A549 (cell line): Measurements from ENCODE around the gene INPP4B. TPM values are rescaled to one million over a fixed set of nuclear protein-coding genes. Genes with fewer than 3 reads are reported as not detected.

Source experiments
- ATAC-seq, 2 experiments: fragments of 200-7000 bp in 1 of 2; fragments of >200 bp in 1 of 2; cut with Nextera tagmentation in 1 of 2; cut with Tn5 transposase in 1 of 2; 3 replicates each; pipeline versions ENCODE4 v1.8.0 to v1.9.1; 2018 to 2020; ENCODE audit warnings: mild to moderate bottlenecking in 1 of 2, moderate library complexity in 1 of 2
- CTCF ChIA-PET: fragments of 300-600 bp; sonication (Branson Sonifier 250); formaldehyde crosslinking; extraction: SDS; loops from one replicate; lab custom pipeline; 2021; ENCODE audit warnings: antibody characterized with exemption, inconsistent platforms; lab: Yijun Ruan, JAX
- POLR2A ChIA-PET: fragments of 350-600 bp; formaldehyde crosslinking; extraction: SDS; loops from one replicate; lab custom pipeline; 2021; ENCODE audit warnings: antibody characterized with exemption, inconsistent platforms; lab: Yijun Ruan, JAX
- DNase-seq, 2 experiments: peaks; one replicate each; pipeline versions ENCODE4 v3.0.0 to v3.0.0-alpha.2; 2011 to 2016; ENCODE audit warnings: low read depth in 1 of 2, low spot score in 1 of 2
- FAIRE-seq: peaks from 2 replicates; lab custom pipeline; 2011; peaks lifted over from hg19 to GRCh38; lab: Jason Lieb, UNC
- H3K27ac ChIP-seq, 2 experiments: fragments of >200 bp; sonication (Bioruptor Twin); formaldehyde crosslinking; 3 replicates each; pipeline ENCODE4 v1.5.1; 2016 to 2017
- H3K4me1 ChIP-seq: fragments of >200 bp; sonication (Bioruptor Twin); formaldehyde crosslinking; 3 replicates; pipeline ENCODE4 v1.6.1; 2016
- H3K4me2 ChIP-seq: fragments of >200 bp; sonication (Bioruptor Twin); formaldehyde crosslinking; 3 replicates; pipeline ENCODE4 v1.6.1; 2016
- H3K4me3 ChIP-seq: fragments of >200 bp; sonication (Bioruptor Twin); formaldehyde crosslinking; 3 replicates; pipeline ENCODE4 v1.5.1; 2016
- H3K9me3 ChIP-seq: fragments of >200 bp; sonication (Bioruptor Twin); formaldehyde crosslinking; 3 replicates; pipeline ENCODE4 v1.6.1; 2016
- CBX8 ChIP-seq: fragments of 200-600 bp; sonication (generic); IDR thresholded peaks from 2 replicates; pipeline ENCODE4 v1.6.1; 2016
- EHF ChIP-seq: fragments of 250-450 bp; sonication (Bioruptor Pico); IDR thresholded peaks from 2 replicates; pipeline ENCODE4 v1.5.0; 2020; ENCODE audit warnings: mild to moderate bottlenecking
- EHMT2 ChIP-seq: fragments of 200-600 bp; sonication (generic); IDR thresholded peaks from 2 replicates; pipeline ENCODE4 v1.6.1; 2016; ENCODE audit warnings: antibody characterized with exemption, low read depth, mild to moderate bottlenecking, moderate library complexity
- FOSB ChIP-seq: fragments of 250-450 bp; sonication (Bioruptor Pico); IDR thresholded peaks from 2 replicates; pipeline ENCODE4 v1.5.0; 2020; ENCODE audit warnings: mild to moderate bottlenecking, moderate library complexity
- FOXS1 ChIP-seq: fragments of 250-450 bp; sonication (Bioruptor Pico); IDR thresholded peaks from 2 replicates; pipeline ENCODE4 v1.5.0; 2020; ENCODE audit warnings: mild to moderate bottlenecking, moderate library complexity
- GATA3 ChIP-seq: IDR thresholded peaks from 2 replicates; pipeline ENCODE4 v1.6.1; 2012; ENCODE audit warnings: borderline replicate concordance
- HEYL ChIP-seq: fragments of 250-450 bp; sonication (Bioruptor Pico); IDR thresholded peaks from 2 replicates; pipeline ENCODE4 v1.8.0; 2021; ENCODE audit warnings: mild to moderate bottlenecking, moderate library complexity
- HOXB5 ChIP-seq: fragments of 250-450 bp; sonication (Bioruptor Pico); IDR thresholded peaks from 2 replicates; pipeline ENCODE4 v1.5.0; 2020; ENCODE audit warnings: mild to moderate bottlenecking, moderate library complexity
- JUN ChIP-seq, 2 experiments: fragments of >200 bp; sonication (Bioruptor Twin); formaldehyde crosslinking; IDR thresholded peaks; 2 replicates in 1 of 2; 3 replicates in 1 of 2; pipeline ENCODE4 v1.6.1; 2016 to 2017
- JUNB ChIP-seq: fragments of >200 bp; sonication (Bioruptor Twin); formaldehyde crosslinking; IDR thresholded peaks from 2 replicates; pipeline ENCODE4 v1.6.1; 2016
- MAFK ChIP-seq: fragments of 450-650 bp; IDR thresholded peaks from 2 replicates; pipeline ENCODE4 v1.6.1; 2014; ENCODE audit not compliant: partially characterized antibody
- PHF8 ChIP-seq: fragments of 200-600 bp; sonication (generic); IDR thresholded peaks from 2 replicates; pipeline ENCODE4 v1.6.1; 2016; ENCODE audit warnings: low read depth, mild to moderate bottlenecking, antibody characterized with exemption, moderate library complexity, borderline replicate concordance
- POLR2A ChIP-seq: IDR thresholded peaks from 2 replicates; pipeline ENCODE4 v1.6.1; 2012; ENCODE audit warnings: mild to moderate bottlenecking, low read length
- RAD21 ChIP-seq, 2 experiments: fragments of >200 bp in 1 of 2; sonication (Bioruptor Twin) in 1 of 2; formaldehyde crosslinking in 1 of 2; IDR thresholded peaks in 1 of 2; conservative IDR thresholded peaks in 1 of 2; 2 replicates in 1 of 2; 3 replicates in 1 of 2; pipeline ENCODE4 v1.6.1; 2012 to 2018; ENCODE audit warnings: inconsistent platforms in 1 of 2
- RFX5 ChIP-seq: fragments of 450-650 bp; IDR thresholded peaks from 2 replicates; pipeline ENCODE4 v1.7.1; 2014; ENCODE audit warnings: antibody characterized with exemption, mild to moderate bottlenecking, moderate library complexity
- TP53 ChIP-seq: fragments of 250-450 bp; sonication (Bioruptor Pico); IDR thresholded peaks from 2 replicates; pipeline ENCODE4 v1.5.0; 2021; ENCODE audit warnings: mild to moderate bottlenecking, moderate library complexity
- ZC3H11A ChIP-seq: fragments of 450-650 bp; IDR thresholded peaks from 2 replicates; pipeline ENCODE4 v1.6.1; 2014; ENCODE audit warnings: antibody characterized with exemption, mild to moderate bottlenecking
- WGBS: methylation state at CpG from one replicate; pipeline ENCODE4 v1.1.6; 2017; ENCODE audit errors: missing lambda C conversion rate; 5-methylcytosine and 5-hydroxymethylcytosine counted together
- polyA plus RNA-seq, 4 experiments: library from polyadenylated mRNA; depleted of rRNA in 3 of 4; stranded (reverse); fragments of >200 nt; fragmentation: RNase III in 1 of 4; extraction: RNeasy Plus Mini Kit Qiagen cat#74134 plus additional on column Dnase treatment in 1 of 4; gene quantifications; 2 replicates in 3 of 4; 3 replicates in 1 of 4; pipeline ENCODE4 v1.2.3, GENCODE V29; 2011 to 2017
- TF ChIP-seq, protein P1 (sequence below): fragments of >200 bp; sonication (Bioruptor Twin); formaldehyde crosslinking; IDR thresholded peaks from 3 replicates; pipeline ENCODE4 v1.6.1; 2016
- TF ChIP-seq, protein P2 (sequence below): fragments of 250-450 bp; sonication (Bioruptor Pico); IDR thresholded peaks from 2 replicates; pipeline ENCODE4 v1.5.0; 2020; ENCODE audit warnings: low read depth, mild to moderate bottlenecking, moderate library complexity
- TF ChIP-seq, protein P3 (sequence below): fragments of 150-350 bp; IDR thresholded peaks from 2 replicates; pipeline ENCODE4 v1.6.1; 2014; ENCODE audit warnings: low read depth, mild to moderate bottlenecking, low read length
- TF ChIP-seq, protein P4 (sequence below): IDR thresholded peaks from 2 replicates; pipeline ENCODE4 v1.6.1; 2012
- TF ChIP-seq, protein P5 (sequence below): fragments of >200 bp; sonication (Bioruptor Twin); formaldehyde crosslinking; IDR thresholded peaks from 3 replicates; pipeline ENCODE4 v1.5.1; 2016
- TF ChIP-seq, protein P6 (sequence below): fragments of 200-600 bp; sonication (generic); IDR thresholded peaks from 2 replicates; pipeline ENCODE4 v1.6.1; 2016; ENCODE audit warnings: antibody characterized with exemption, mild to moderate bottlenecking, moderate library complexity

Gene INPP4B
- polyA plus RNA-seq, 2 of the 4 experiments (the other 2 are of a cell fraction) = 7.2 to 14.9 TPM

DNA sequence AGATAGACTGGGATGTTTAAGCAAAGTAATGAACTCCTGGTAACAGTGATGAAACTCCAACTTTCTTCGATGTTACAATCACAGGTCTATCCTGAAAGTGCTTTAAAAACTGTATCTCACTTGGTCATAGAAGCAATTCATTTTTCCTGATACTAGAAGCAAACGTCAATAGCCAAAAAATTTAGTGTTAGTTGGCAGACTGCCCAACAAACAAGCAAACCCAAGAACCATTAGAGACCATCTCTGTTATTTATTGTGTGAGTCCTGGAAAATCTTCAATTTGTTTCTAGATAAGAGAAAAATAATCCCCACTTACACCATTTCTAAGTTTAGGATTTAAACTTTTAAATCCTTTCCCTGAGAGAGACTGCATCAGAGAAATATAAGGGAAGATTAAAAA is 553.9 kb downstream of the INPP4B start (continued):
- TF ChIP-seq ZC3H11A = no peak
- TF ChIP-seq FOXS1 (CRISPR knock-in tag) = no peak
- no peak for TF ChIP-seq RAD21 (conservative IDR thresholded peaks at IDR 0.05 in 1 of 2, IDR thresholded peaks at IDR 0.05 in 1 of 2)
- TF ChIP-seq, all 56 proteins: peak for 0

DNA sequence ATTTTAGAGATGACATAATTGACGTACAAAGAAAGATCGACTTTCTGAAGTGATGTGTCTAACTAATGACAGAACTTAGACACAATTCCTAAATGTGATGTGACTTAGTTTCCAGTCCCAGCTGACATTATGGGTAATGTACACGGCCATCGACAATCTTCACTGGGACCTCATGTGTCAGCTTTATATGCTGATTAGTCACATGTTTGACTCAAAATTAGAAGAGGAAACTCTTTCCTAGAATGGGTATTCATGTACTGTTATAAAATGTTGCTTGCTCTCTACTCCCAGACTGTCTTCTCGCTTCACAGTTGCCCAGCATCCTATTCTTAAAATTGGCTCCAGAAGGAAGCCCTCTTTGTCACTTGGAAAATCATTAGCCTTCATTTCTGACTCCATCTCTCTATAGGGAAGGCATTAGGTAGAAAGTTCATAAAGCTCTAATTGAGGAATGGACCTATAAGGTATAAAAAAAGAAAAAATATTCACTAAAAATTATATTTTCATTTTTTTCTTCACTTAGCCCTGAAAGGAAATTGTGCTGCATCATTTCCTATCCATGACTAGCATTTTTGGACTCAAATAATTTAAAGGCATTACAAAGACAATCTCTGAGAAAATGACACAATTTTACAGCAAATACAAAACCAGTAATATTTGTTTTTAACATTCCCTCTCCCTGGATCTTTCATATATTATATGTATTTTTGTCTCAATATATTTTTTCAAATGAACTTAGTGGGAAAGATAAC is 554.6 kb downstream of the INPP4B start:
- FAIRE-seq = no peak
- POLR2A ChIA-PET = no interaction called here
- CTCF ChIA-PET = no interaction called here

More for the DNA sequence above, 554.6 kb downstream of the INPP4B start:
- 85% methylated on average over 4 of the region's 5 CpGs for WGBS
- no peaks in the 10 kb centered on the region for H3K4me1 ChIP-seq
- no peak for TF ChIP-seq EHF (CRISPR knock-in tag)
- TF ChIP-seq JUNB = no peak
- TF ChIP-seq, protein P1, sequence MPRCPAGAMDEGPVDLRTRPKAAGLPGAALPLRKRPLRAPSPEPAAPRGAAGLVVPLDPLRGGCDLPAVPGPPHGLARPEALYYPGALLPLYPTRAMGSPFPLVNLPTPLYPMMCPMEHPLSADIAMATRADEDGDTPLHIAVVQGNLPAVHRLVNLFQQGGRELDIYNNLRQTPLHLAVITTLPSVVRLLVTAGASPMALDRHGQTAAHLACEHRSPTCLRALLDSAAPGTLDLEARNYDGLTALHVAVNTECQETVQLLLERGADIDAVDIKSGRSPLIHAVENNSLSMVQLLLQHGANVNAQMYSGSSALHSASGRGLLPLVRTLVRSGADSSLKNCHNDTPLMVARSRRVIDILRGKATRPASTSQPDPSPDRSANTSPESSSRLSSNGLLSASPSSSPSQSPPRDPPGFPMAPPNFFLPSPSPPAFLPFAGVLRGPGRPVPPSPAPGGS = no peak
- TF ChIP-seq, protein P2, sequence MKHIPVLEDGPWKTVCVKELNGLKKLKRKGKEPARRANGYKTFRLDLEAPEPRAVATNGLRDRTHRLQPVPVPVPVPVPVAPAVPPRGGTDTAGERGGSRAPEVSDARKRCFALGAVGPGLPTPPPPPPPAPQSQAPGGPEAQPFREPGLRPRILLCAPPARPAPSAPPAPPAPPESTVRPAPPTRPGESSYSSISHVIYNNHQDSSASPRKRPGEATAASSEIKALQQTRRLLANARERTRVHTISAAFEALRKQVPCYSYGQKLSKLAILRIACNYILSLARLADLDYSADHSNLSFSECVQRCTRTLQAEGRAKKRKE = no peak
- TF ChIP-seq, protein P3, sequence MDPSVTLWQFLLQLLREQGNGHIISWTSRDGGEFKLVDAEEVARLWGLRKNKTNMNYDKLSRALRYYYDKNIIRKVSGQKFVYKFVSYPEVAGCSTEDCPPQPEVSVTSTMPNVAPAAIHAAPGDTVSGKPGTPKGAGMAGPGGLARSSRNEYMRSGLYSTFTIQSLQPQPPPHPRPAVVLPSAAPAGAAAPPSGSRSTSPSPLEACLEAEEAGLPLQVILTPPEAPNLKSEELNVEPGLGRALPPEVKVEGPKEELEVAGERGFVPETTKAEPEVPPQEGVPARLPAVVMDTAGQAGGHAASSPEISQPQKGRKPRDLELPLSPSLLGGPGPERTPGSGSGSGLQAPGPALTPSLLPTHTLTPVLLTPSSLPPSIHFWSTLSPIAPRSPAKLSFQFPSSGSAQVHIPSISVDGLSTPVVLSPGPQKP = no peak
- no peak for TF ChIP-seq CBX8
- no peak for TF ChIP-seq EHMT2
- TF ChIP-seq MAFK = no peak
- TF ChIP-seq, protein P4, sequence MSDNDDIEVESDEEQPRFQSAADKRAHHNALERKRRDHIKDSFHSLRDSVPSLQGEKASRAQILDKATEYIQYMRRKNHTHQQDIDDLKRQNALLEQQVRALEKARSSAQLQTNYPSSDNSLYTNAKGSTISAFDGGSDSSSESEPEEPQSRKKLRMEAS = no peak
- no peak for TF ChIP-seq PHF8
- TF ChIP-seq, protein P5, sequence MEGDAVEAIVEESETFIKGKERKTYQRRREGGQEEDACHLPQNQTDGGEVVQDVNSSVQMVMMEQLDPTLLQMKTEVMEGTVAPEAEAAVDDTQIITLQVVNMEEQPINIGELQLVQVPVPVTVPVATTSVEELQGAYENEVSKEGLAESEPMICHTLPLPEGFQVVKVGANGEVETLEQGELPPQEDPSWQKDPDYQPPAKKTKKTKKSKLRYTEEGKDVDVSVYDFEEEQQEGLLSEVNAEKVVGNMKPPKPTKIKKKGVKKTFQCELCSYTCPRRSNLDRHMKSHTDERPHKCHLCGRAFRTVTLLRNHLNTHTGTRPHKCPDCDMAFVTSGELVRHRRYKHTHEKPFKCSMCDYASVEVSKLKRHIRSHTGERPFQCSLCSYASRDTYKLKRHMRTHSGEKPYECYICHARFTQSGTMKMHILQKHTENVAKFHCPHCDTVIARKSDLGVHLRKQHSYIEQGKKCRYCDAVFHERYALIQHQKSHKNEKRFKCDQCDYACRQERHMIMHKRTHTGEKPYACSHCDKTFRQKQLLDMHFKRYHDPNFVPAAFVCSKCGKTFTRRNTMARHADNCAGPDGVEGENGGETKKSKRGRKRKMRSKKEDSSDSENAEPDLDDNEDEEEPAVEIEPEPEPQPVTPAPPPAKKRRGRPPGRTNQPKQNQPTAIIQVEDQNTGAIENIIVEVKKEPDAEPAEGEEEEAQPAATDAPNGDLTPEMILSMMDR = no peak
- TF ChIP-seq HOXB5 (CRISPR knock-in tag) = no peak
- no peak for TF ChIP-seq FOSB (CRISPR knock-in tag)
- no peak for TF ChIP-seq RFX5
- TF ChIP-seq POLR2A = no peak
- TF ChIP-seq, protein P6, sequence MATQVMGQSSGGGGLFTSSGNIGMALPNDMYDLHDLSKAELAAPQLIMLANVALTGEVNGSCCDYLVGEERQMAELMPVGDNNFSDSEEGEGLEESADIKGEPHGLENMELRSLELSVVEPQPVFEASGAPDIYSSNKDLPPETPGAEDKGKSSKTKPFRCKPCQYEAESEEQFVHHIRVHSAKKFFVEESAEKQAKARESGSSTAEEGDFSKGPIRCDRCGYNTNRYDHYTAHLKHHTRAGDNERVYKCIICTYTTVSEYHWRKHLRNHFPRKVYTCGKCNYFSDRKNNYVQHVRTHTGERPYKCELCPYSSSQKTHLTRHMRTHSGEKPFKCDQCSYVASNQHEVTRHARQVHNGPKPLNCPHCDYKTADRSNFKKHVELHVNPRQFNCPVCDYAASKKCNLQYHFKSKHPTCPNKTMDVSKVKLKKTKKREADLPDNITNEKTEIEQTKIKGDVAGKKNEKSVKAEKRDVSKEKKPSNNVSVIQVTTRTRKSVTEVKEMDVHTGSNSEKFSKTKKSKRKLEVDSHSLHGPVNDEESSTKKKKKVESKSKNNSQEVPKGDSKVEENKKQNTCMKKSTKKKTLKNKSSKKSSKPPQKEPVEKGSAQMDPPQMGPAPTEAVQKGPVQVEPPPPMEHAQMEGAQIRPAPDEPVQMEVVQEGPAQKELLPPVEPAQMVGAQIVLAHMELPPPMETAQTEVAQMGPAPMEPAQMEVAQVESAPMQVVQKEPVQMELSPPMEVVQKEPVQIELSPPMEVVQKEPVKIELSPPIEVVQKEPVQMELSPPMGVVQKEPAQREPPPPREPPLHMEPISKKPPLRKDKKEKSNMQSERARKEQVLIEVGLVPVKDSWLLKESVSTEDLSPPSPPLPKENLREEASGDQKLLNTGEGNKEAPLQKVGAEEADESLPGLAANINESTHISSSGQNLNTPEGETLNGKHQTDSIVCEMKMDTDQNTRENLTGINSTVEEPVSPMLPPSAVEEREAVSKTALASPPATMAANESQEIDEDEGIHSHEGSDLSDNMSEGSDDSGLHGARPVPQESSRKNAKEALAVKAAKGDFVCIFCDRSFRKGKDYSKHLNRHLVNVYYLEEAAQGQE = no peak
- TF ChIP-seq JUN (IDR thresholded peaks at IDR 0.05) = no peak
- no peak for TF ChIP-seq HEYL
- no peak for TF ChIP-seq TP53 (CRISPR knock-in tag)
- TF ChIP-seq GATA3 = no peak
- ATAC-seq (no peak), DNase-seq (no peak)
- H3K4me2 ChIP-seq = no peak overlapping the region
- no peak overlapping the region for H3K27ac ChIP-seq
- H3K9me3 ChIP-seq = no peaks in the 10 kb centered on the region
- H3K4me3 ChIP-seq = no peak overlapping the region
